ENCODE data around the gene SSTR4. TPM values are rescaled to one million over a fixed set of nuclear protein-coding genes. Genes with fewer than 3 reads are reported as not detected.

Gene SSTR4
- total and polyA plus RNA-seq, 2 donors (not counting 3 experiments of a cell fraction or from before 2014, with no cell fraction given) = not detected

DNA sequence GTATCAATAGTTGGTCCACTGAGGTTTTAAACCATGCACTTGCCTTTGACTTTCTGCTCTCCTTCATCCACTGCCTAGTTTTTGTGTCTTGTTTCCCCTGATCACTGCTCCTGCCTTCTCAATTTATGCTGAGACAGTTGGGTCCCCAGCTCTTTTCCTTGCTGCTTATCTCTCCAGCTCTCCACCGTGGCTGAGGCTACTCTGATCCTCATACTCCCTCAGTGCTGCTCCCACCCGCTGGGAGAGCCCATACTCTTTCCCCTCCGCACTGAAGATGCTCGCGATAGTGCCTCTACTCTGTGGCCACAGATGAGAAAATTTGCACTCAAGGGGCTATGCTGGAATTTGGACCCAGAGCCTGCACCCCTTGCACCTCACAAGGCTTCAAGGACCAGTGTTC, 17.8 kb downstream of the SSTR4 start:
- TF ChIP-seq, protein P1, sequence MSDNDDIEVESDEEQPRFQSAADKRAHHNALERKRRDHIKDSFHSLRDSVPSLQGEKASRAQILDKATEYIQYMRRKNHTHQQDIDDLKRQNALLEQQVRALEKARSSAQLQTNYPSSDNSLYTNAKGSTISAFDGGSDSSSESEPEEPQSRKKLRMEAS (IDR thresholded peaks at IDR 0.05; ENCODE audit: insufficient read depth, insufficient read length) = no peak
- TF ChIP-seq EZH2 (IDR thresholded peaks at IDR 0.05; ENCODE audit: borderline replicate concordance, low read depth, low read length, severe bottlenecking) (no peak), CTCF (IDR thresholded peaks at IDR 0.05; ENCODE audit: extremely low read depth in 1 of 2, insufficient read depth in 1 of 2, low read depth in 1 of 2, low read length in 2 of 2) (no peak), GATA2 (IDR thresholded peaks at IDR 0.05; ENCODE audit: insufficient read depth, insufficient read length, low read depth, low read length) (no peak), POLR2A (IDR thresholded peaks at IDR 0.05; ENCODE audit: low read depth, low read length) (no peak), JUN (IDR thresholded peaks at IDR 0.05; ENCODE audit: borderline replicate concordance, insufficient read depth, insufficient read length, low read depth) (no peak), POLR2AphosphoS5 (IDR thresholded peaks at IDR 0.05; ENCODE audit: insufficient read depth, low read depth, low read length) (no peak), MYC (IDR thresholded peaks at IDR 0.05; ENCODE audit: low read depth, low read length) (no peak)
- peaks cover 13% of the 10 kb centered on the region for H3K4me1 ChIP-seq (ENCODE audit: control insufficient read depth, extremely low read depth, insufficient read depth, low read length)
- no peak for DNase-seq (ENCODE audit: low read depth, low spot score)
- no peaks in the 10 kb centered on the region for H3K27me3 ChIP-seq (ENCODE audit: control insufficient read depth in 2 of 2, insufficient read depth in 2 of 2, low read length in 2 of 2)
- no peaks in the 10 kb centered on the region for H3K9me1 ChIP-seq (replicated peaks; ENCODE audit: control insufficient read depth, extremely low read depth, insufficient read depth, low read length)
- H3K79me2 ChIP-seq (ENCODE audit: control insufficient read depth, insufficient read depth, low read length) = no peaks in the 10 kb centered on the region
- H3K9ac ChIP-seq (replicated peaks; ENCODE audit: extremely low read depth, insufficient read depth, low read length) = no peak overlapping the region
- H3K36me3 ChIP-seq (ENCODE audit: control insufficient read depth in 2 of 2, extremely low read depth in 1 of 2, insufficient read depth in 2 of 2, low read length in 2 of 2) = no peaks in the 10 kb centered on the region
- no peak overlapping the region for H3K4me3 ChIP-seq (replicated peaks in 1 of 3; ENCODE audit: insufficient read depth in 1 of 3, low read depth in 1 of 3, low read length in 3 of 3)
- no peaks in the 10 kb centered on the region for H4K20me1 ChIP-seq (replicated peaks; ENCODE audit: control insufficient read depth, extremely low read depth, insufficient read depth, low read length)
- H3K4me2 ChIP-seq (ENCODE audit: insufficient read depth, low read length) = no peak overlapping the region
- CTCF ChIA-PET = interaction anchor here (1.2 to 4.7 kb wide), 6 partner anchors 8 to 288 kb away, joined by 3 to 152 read pairs (median 8); no protein-coding TSS in a partner anchor
- dilution Hi-C loops (cut with MboI; ENCODE audit: extremely low pct_ligation_motif_present, low sequenced_read_pairs) = no loop called here
- no TSS peak for BruUV-seq (replicated peaks)
- intact Hi-C loops (cut with micrococcal nuclease) = loop anchor here (5.0 kb wide), 1 partner anchor 369 kb away; the partner anchor contains the start of gene NAPB
- H3K9me3 ChIP-seq (replicated peaks; ENCODE audit: control insufficient read depth, insufficient read depth, low read length) = no peaks in the 10 kb centered on the region
- no peak overlapping the region for H2AFZ ChIP-seq (ENCODE audit: low read depth, low read length)
- no peak for FAIRE-seq
- POLR2A ChIA-PET = no interaction called here
- H3K27ac ChIP-seq (ENCODE audit: insufficient read depth, low read depth, low read length) = no peak overlapping the region
